Tibial nerve (tissue), 3 donors: ENCODE data around the gene LMF1.

Source experiments
- CTCF ChIP-seq, 5 experiments: fragments of 200-600 bp in 3 of 5; fragments of 450-650 bp in 2 of 5; sonication (generic) in 3 of 5; IDR thresholded peaks; one replicate each; pipeline ENCODE4 v1.5.1; 2016 to 2019; ENCODE audit warnings: antibody characterized with exemption in 5 of 5, mild to moderate bottlenecking in 3 of 5, moderate library complexity in 2 of 5
- POLR2A ChIP-seq, 2 donors: fragments of 450-650 bp; IDR thresholded peaks; one replicate each; pipeline ENCODE4 v1.6.1; 2017; ENCODE audit warnings: antibody characterized with exemption in 2 of 2, mild to moderate bottlenecking in 2 of 2, moderate library complexity in 2 of 2

GRCh38 chr16:873889-874288 is 96.9 kb downstream of the LMF1 start:
- no peak for TF ChIP-seq CTCF (IDR thresholded peaks at IDR 0.05)
- no peak for TF ChIP-seq POLR2A (IDR thresholded peaks at IDR 0.05)
